Stimulated activated CD4-positive, alpha-beta T cell treated with anti-CD3 and anti-CD28 coated beads, TNF-alpha, amount 100 ng/mL, for 4 hours (primary cell): Measurements from ENCODE around the gene LRP1B.
"Not testable (repeated sequence)": the region's sequence is repeated elsewhere in the genome, so short reads cannot be mapped to it uniquely, and the experiment has no call there.

ENCODE experiments used
- DNase-seq, 3 experiments: peaks; one replicate each; pipeline ENCODE4 v3.0.0-alpha.2; 2020; ENCODE audit warnings: low read depth in 3 of 3

The LRP1B gene

GRCh38 chr2:140457483-140457882 lies 1673.3 kb downstream of the LRP1B start:
- no peak for DNase-seq

- no peak for DNase-seq
Observed at GRCh38 chr2:140455315-140455714, 1675.5 kb downstream of the LRP1B start.

GRCh38 chr2:140454717-140455116 lies 1676.1 kb downstream of the LRP1B start:
- no peak for DNase-seq

DNA sequence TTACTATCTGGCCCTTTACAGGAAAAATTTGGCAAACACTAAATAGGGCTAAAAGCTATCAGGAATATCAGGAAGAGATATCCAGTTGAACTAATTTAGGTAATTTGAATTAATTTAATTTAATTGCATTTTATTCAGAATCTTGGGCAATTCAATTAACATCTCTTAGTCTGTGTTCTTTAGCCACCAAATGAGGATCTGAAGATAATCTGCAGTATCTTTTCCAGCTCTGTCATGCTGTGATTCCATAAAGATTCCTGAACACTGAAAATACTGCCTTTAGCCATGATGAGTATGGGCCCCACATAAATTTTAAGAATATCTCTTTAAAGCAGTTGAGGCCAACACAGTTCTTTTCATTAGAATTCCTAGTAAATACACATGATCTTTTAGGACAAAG lies 1679.5 kb downstream of the LRP1B start:
- DNase-seq: no peak

DNA sequence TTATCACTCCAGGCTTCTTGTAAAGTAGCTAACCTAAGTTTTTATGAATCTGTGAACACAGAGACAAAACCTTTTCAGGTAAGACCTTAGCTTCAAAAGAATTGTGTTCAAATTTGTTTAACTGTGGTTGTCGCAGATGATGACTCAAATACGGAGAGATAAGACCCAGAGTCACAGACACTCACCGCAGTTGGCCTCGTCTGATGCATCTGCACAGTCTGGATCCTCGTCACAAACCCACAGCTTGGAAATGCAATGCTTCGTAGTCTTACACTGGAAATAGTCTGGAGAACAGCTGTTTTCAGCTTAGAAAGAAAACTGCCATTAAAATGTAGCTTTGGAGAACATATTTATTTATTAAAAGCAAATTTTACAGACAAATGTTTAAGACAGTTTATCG lies 1688.5 kb downstream of the LRP1B start:
- DNase-seq: no peak

DNA sequence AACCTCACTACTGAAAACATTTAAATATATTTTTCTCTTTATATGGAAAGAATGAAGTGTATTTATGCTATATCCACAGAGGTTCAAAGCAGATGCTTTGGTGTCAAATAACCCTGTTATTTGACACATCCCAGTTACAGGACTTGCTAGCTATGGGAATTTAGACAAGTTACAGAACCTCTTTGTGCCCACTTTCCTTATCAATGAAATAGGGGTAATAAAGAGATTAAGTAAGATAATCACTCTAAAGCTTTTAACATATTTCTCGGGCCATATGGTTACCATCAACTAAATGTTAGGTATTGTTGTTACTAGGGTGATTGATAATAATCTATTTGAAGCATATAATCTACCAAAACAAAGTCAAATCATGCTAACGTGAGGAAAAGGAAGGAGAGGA lies 1690.0 kb downstream of the LRP1B start:
- no peak for DNase-seq

- DNase-seq: no peak
Observed at GRCh38 chr2:140436936-140437335, 1693.9 kb downstream of the LRP1B start.

GRCh38 chr2:140427033-140427432 lies 1703.8 kb downstream of the LRP1B start:
- not testable (repeated sequence) for DNase-seq

DNA sequence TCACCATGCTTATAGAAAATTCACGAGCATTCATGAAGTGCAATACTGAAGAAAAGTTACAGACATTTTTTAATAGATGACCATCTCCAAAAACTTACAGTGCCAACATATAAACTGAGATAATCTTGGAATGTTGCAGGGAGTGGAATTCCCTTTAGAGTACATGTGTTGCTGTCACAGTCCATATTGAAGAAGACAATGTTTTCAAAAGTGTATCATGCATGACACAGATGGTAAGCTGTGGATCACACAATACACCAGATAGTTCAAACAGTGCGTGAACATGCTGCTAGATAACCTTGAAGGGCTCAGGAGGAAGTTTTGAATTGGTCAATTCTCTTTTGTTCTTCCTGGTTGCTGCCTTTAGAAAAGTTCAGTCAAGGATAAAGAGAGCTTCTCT lies 1706.3 kb downstream of the LRP1B start:
- DNase-seq: no peak

DNA sequence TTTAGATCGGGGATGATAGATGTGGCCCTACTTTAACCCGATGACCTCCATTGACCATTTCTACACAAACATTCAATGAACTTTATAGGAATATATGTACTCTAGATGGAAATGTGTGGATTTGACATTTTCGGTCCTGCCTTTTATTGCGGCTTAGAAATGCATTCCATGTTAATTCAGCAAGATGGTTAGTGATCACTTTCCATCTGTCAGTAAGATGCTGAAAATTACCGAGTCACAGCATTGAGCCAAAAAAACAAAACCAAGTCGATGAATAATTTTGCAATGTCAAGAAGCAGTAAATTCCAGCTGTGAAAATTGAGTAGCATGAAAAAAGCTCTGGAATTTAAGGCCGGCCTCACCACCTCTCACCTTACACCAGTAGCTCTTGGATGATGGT lies 1708.1 kb downstream of the LRP1B start:
- DNase-seq: no peak

- DNase-seq: no peak
Observed at GRCh38 chr2:140417504-140417903, 1713.3 kb downstream of the LRP1B start.

GRCh38 chr2:140416577-140416976 lies 1714.2 kb downstream of the LRP1B start:
- no peak for DNase-seq

- not testable (repeated sequence) for DNase-seq
Observed at GRCh38 chr2:140415035-140415434, 1715.8 kb downstream of the LRP1B start.

GRCh38 chr2:140410695-140411094 lies 1720.1 kb downstream of the LRP1B start:
- DNase-seq: no peak

DNA sequence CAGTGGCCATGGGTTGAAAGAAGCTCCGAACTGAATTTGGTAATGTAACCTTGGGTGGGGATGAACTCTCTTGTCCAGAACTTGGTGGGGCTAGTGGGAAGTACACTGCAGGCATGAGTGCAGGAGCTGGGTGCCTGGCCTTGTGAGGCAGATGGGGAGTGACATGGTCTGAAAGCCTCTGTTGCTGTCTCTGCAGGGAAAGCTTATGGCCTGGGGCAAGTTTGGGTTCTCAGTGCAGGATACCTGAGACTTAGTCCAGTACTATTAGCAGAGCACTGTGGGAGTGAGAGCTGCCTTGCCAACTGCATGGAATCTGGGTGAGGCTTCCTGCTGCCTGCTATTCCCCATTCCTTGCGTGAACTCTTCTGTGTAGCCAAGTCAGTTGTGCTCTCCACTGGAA lies 1729.8 kb downstream of the LRP1B start:
- no peak for DNase-seq

- no peak for DNase-seq
Observed at GRCh38 chr2:140392824-140393223, 1738.0 kb downstream of the LRP1B start.

GRCh38 chr2:140384946-140385345 lies 1745.9 kb downstream of the LRP1B start:
- no peak for DNase-seq

- DNase-seq: no peak
Observed at GRCh38 chr2:140383781-140384180, 1747.0 kb downstream of the LRP1B start.

DNA sequence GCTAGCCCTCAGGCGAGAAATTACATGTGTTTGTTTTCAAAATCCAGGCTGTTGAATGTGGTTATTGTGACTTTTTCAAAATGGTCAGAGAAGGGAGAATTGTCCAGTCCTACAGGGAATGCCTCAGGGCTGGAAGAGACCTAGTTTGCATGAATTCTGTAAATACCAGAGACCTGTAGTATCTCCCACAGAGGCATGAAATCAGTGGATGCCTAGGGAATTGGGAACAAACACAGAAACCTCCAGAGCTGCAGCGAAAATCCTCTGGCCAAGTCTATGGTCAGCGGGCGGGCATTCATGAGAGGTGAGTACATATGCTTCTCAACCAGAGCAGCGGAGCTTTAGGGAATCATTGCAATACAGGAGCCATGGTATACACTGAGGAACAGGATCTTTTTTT lies 1754.1 kb downstream of the LRP1B start:
- no peak for DNase-seq

- DNase-seq: no peak
Observed at GRCh38 chr2:140363131-140363530, 1767.7 kb downstream of the LRP1B start.

- no peak for DNase-seq
Observed at GRCh38 chr2:140362361-140362760, 1768.5 kb downstream of the LRP1B start.

- no peak for DNase-seq
Observed at GRCh38 chr2:140359056-140359771, 1771.6 kb downstream of the LRP1B start.

DNA sequence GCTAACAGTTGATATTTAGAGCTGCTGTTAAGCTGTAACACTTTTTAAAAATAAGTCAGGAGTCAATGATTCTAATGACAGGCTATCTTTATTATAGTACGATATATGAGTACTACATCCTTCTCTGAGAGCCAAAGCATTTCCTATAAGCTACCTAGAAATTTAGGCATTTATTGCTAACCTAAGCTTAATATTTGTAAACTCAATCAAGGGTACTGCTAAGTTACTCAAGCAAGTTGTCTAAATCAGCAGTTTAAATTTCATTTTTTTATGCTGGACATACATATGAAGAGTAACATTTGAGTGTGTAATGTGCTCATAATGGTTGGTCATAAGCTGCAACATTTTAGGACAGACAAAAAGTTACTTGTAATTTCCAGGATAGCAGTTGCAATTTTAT lies 1774.1 kb downstream of the LRP1B start:
- no peak for DNase-seq

DNA sequence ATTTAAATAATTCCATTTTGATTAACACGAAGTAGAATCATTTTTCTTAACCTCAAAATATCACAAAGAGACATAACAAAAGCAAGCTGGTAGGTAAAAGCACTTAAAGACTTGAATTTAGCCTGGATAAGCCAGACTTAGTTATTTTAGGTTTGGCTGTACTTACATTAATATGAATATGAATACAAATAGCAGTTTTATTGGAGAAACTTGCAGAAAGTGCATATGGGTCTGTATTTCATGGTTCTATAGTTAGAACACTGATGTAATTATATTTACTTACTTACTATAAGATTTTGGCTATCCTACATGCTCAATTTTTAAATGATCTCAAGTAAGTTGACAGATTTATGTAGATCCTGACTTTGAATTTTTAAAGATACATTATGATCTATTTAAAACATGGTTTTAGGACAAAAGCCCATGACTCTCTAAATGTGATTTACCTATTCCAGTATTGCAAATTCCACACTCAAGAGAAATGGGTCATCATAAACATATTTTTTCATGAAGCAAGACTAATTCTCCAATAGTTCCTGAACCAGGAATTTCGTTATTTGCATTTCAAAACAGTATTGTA lies 1775.2 kb downstream of the LRP1B start:
- DNase-seq: no peak
